Heart right ventricle (tissue), 16 donors: Measurements from ENCODE around the gene INPP4B. TPM values are rescaled to one million over a fixed set of nuclear protein-coding genes. Genes with fewer than 3 reads are reported as not detected.

ENCODE experiments used
- ATAC-seq, 8 donors: fragments of 200-7000 bp; cut with Tn5 transposase; one replicate each; pipeline ENCODE4 v1.9.1; 2020; ENCODE audit warnings: mild to moderate bottlenecking in 8 of 8, moderate library complexity in 8 of 8, moderate number of reproducible peaks in 1 of 8
- DNase-seq, 2 donors: peaks; one replicate each; pipeline ENCODE4 v3.0.0-alpha.2; 2020
- H3K27ac ChIP-seq, 10 donors: fragments of 200-600 bp; sonication (generic) in 2 of 10; one replicate each; pipeline versions ENCODE4 v1.5.0 to v1.8.0; 2020 to 2022; ENCODE audit warnings: mild to moderate bottlenecking in 3 of 10
- H3K27me3 ChIP-seq, 7 donors: fragments of 200-600 bp; one replicate each; pipeline ENCODE4 v1.8.0; 2021 to 2022; ENCODE audit warnings: mild to moderate bottlenecking in 2 of 7
- H3K36me3 ChIP-seq, 9 donors: fragments of 200-600 bp; sonication (generic) in 1 of 9; one replicate each; pipeline versions ENCODE4 v1.5.0 to v1.8.0; 2020 to 2022; ENCODE audit warnings: mild to moderate bottlenecking in 2 of 9
- H3K4me1 ChIP-seq, 9 donors: fragments of 200-600 bp; sonication (generic) in 1 of 9; one replicate each; pipeline versions ENCODE4 v1.5.0 to v1.8.0; 2020 to 2022; ENCODE audit warnings: mild to moderate bottlenecking in 4 of 9
- H3K4me3 ChIP-seq, 10 donors: fragments of 200-600 bp; sonication (generic) in 2 of 10; one replicate each; pipeline versions ENCODE4 v1.5.0 to v1.8.0; 2020 to 2022; ENCODE audit warnings: mild to moderate bottlenecking in 7 of 10, moderate library complexity in 2 of 10
- H3K9me3 ChIP-seq, 11 donors: fragments of 200-600 bp in 10 of 11; sonication (generic) in 2 of 11; one replicate each; pipeline versions ENCODE4 v1.5.0 to v1.8.0; 2013 to 2022; ENCODE audit warnings: mild to moderate bottlenecking in 2 of 11, control low read depth in 1 of 11, moderate library complexity in 1 of 11
- CTCF ChIP-seq, 9 donors: fragments of 200-600 bp; sonication (generic) in 2 of 9; IDR thresholded peaks; one replicate each; pipeline versions ENCODE4 v1.5.0 to v1.8.0; 2021 to 2022; ENCODE audit warnings: antibody characterized with exemption in 9 of 9, mild to moderate bottlenecking in 5 of 9, moderate library complexity in 1 of 9
- WGBS, 2 donors: extraction: QIAGEN DNeasy Blood & Tissue Kit; methylation state at CpG; one replicate each; pipeline ENCODE4 v1.1.7; 2013; ENCODE audit warnings: inconsistent platforms in 1 of 2; 5-methylcytosine and 5-hydroxymethylcytosine counted together
- intact Hi-C, 10 donors: fragments of 100-400 bp; cut with DNase I; formaldehyde crosslinking; loops; one replicate each; pipeline versions ENCODE4 v1.11.1 to v1.14.2; 2022
- polyA plus RNA-seq, 2 donors: library from polyadenylated mRNA; stranded (reverse); fragments of 200-250 nt; gene quantifications; one replicate each; pipeline ENCODE4 v1.2.3, GENCODE V29; 2013
- total RNA-seq, 10 donors: library from RNA; stranded (reverse); fragmentation: NEBNext Ultra II Directional in 3 of 10; extraction: Animal tissue kit (Norgen Biotek cat#: 25700) in 3 of 10; gene quantifications; one replicate each; pipeline versions ENCODE4 v1.2.1 to v1.2.4, GENCODE V29; 2021 to 2023
- donor health status: Arrhythmogenic right ventricular cardiomyopathy.
- donor health status: ischemic (EF 13 %, LVEDD 7.1; RV severe dilation, severe dysfunction).
- donor health status: healthy with polysubstance abuse.
- donor health status: DM: no; HTN: yes; CAD: no.
- donor health status: DM: no; HTN: no; CAD: no.
- donor health status: ischemic (EF 25% LVEDD 6.9; RV normal size, moderate dysfunction).
- donor health status: ischemic (EF 25% LVEDD 5.7; RV mildly dilated, moderate dysfunction).
- donor health status: healthy.
- donor health status: DM: yes; HTN: yes; CAD: no.
- donor health status: Ischemic cardiomyopathy.
- donor health status: ischemic (EF 35%, LVEDD 5.7; RV mildly dilated, moderate dysfunction).
- donor health status: nonischemic (EF 11% LVEDD 7.7; RV severe dilation, severe dysfunction).
- donor health status: DM: yes; HTN: yes; CAD: no.
- donor health status: PGD.
- donor health status: ischemic (EF 29% LVEDD 5.4; RV normal size, mild dysfunction).
- donor health status: nonischemic (EF 23%, LVEDD 6.1; RV moderate dilation, normal function).

The INPP4B gene
- total and polyA plus RNA-seq, 12 donors, result 3.7 to 100.0 (median 39.1) TPM

GRCh38 chr4:142363686-142364085, 482.4 kb downstream of the INPP4B start:
- intact Hi-C loops, result no loop called here
- no peaks in the 10 kb centered on the region for H3K27me3 ChIP-seq
- DNase-seq, result no peak
- 63 to 72% methylated on average over 1 of the region's 1 CpG for WGBS, 2 donors
- no peak for TF ChIP-seq CTCF (IDR thresholded peaks at IDR 0.05)
- no peaks in the 10 kb centered on the region for H3K9me3 ChIP-seq
- H3K4me1 ChIP-seq, result peaks cover 0 to 24% (median 11%) of the 10 kb centered on the region in 9 donors
- H3K27ac ChIP-seq, result no peak overlapping the region
- ATAC-seq, result no peak
- H3K36me3 ChIP-seq, result no peaks in the 10 kb centered on the region
- no peak overlapping the region for H3K4me3 ChIP-seq

GRCh38 chr4:142361981-142362380, 484.1 kb downstream of the INPP4B start:
- Histone ChIP-seq H3K4me3 (no peak overlapping the region), H3K9me3 (no peaks in the 10 kb centered on the region), H3K27me3 (no peaks in the 10 kb centered on the region), H3K27ac (no peak overlapping the region), H3K4me1 (peaks cover 0 to 14% (median 0%) of the 10 kb centered on the region in 9 donors), H3K36me3 (no peaks in the 10 kb centered on the region)
- DNase-seq (no peak), ATAC-seq (no peak)
- TF ChIP-seq CTCF (IDR thresholded peaks at IDR 0.05), result no peak
- intact Hi-C loops, result no loop called here
- WGBS, 2 donors, result 97 to 99% methylated on average over 2 of the region's 2 CpGs

GRCh38 chr4:142360657-142361056, 485.4 kb downstream of the INPP4B start:
- DNase-seq (no peak), ATAC-seq (no peak)
- no peak for TF ChIP-seq CTCF (IDR thresholded peaks at IDR 0.05)
- Histone ChIP-seq H3K27ac (no peak overlapping the region), H3K9me3 (no peaks in the 10 kb centered on the region), H3K4me3 (no peak overlapping the region), H3K36me3 (no peaks in the 10 kb centered on the region), H3K4me1 (peaks cover 0 to 16% (median 4%) of the 10 kb centered on the region in 9 donors), H3K27me3 (no peaks in the 10 kb centered on the region)
- WGBS, 2 donors, result 97 to 100% methylated on average over 1 of the region's 1 CpG
- intact Hi-C loops, result no loop called here

GRCh38 chr4:142358656-142359055, 487.4 kb downstream of the INPP4B start:
- H3K9me3 ChIP-seq, result no peaks in the 10 kb centered on the region
- no peaks in the 10 kb centered on the region for H3K27me3 ChIP-seq
- DNase-seq, result no peak
- TF ChIP-seq CTCF (IDR thresholded peaks at IDR 0.05), result no peak
- H3K27ac ChIP-seq, result no peak overlapping the region
- H3K4me3 ChIP-seq, result no peak overlapping the region
- ATAC-seq, result no peak
- intact Hi-C loops, result loop anchor here in 5 of 10 donors (5.0 to 10.0 kb wide), 5 partner anchors 176 to 486 kb away; partner anchors contain the start of gene INPP4B (in 2 of the 5)
- no peaks in the 10 kb centered on the region for H3K36me3 ChIP-seq
- H3K4me1 ChIP-seq, result peaks cover 0 to 35% (median 21%) of the 10 kb centered on the region in 9 donors
- 49 to 58% methylated on average over 4 of the region's 4 CpGs for WGBS, 2 donors
